OCI-LY7 (cell line): ENCODE data around the gene SALL4.

ENCODE experiments used
- EZH2phosphoT487 ChIP-seq: fragments of 200-600 bp; sonication (generic); IDR thresholded peaks from 2 replicates; pipeline ENCODE4 v1.6.1; 2018; ENCODE audit warnings: low read depth, borderline replicate concordance, mild to moderate bottlenecking, mixed run types, antibody characterized with exemption, low read length, moderate library complexity, mixed read lengths
- TF ChIP-seq, protein P1 (sequence below): fragments of 200-600 bp; sonication (generic); conservative IDR thresholded peaks from 2 replicates; pipeline ENCODE4 v1.5.1; 2014; ENCODE audit warnings: mild to moderate bottlenecking, antibody characterized with exemption, low read length, moderate library complexity, mixed read lengths

DNA sequence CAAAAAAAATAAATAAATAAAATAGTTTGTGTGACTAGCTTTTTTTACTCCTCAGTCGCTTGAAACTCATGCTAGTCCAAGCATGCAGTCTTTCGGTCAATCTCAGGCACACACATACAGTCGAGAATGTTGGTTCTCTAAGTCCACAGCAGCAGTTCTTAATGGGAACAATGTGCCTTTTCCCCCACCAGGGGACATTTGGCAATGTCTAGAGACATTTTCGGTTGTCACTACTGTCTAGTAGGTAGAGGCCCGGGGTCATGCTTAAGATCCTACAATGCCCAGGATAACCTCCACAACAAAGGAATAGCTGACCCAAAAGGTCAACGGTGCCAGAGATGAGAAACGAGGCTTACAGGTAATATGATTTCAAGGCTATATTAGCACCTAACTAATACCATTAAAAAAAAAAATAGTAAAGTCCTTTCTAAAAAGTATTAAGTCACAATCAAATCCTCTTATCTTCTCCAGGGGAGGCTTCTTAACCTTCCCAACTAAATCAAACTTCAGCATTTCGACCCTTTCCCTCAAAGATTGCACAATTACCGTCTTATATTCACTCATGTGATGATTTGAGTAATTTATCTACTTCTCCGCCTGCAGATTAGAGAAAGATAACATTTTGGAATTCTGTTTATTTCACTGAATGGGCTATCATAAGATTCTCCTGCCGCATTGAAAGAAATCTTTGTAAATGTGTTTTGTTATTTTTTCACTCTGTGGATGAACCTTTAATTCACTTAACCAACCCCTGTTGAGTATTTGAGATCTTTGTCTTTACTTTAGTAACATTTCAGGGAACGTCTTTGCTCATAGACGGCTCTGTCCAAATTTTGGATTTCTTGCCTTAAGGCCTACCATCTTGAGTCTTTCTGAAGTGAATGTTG is 8.1 kb upstream of the SALL4 start:
- TF ChIP-seq, protein P1, sequence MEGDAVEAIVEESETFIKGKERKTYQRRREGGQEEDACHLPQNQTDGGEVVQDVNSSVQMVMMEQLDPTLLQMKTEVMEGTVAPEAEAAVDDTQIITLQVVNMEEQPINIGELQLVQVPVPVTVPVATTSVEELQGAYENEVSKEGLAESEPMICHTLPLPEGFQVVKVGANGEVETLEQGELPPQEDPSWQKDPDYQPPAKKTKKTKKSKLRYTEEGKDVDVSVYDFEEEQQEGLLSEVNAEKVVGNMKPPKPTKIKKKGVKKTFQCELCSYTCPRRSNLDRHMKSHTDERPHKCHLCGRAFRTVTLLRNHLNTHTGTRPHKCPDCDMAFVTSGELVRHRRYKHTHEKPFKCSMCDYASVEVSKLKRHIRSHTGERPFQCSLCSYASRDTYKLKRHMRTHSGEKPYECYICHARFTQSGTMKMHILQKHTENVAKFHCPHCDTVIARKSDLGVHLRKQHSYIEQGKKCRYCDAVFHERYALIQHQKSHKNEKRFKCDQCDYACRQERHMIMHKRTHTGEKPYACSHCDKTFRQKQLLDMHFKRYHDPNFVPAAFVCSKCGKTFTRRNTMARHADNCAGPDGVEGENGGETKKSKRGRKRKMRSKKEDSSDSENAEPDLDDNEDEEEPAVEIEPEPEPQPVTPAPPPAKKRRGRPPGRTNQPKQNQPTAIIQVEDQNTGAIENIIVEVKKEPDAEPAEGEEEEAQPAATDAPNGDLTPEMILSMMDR = no peak
- no peak for TF ChIP-seq EZH2phosphoT487
